Brain microvascular endothelial cell (primary cell): ENCODE results near the gene CXADR.

Source experiments
- DNase-seq: peaks from one replicate; pipeline ENCODE4 v3.0.0-alpha.2; 2020
- H3K27ac ChIP-seq: fragments of 250-450 bp; sonication (Bioruptor Pico); 2 replicates; pipeline ENCODE4 v1.5.1; 2020; ENCODE audit warnings: mild to moderate bottlenecking, moderate library complexity
- H3K27me3 ChIP-seq: fragments of 250-450 bp; sonication (Bioruptor Pico); replicated peaks from 2 replicates; pipeline ENCODE4 v1.5.1; 2020; ENCODE audit warnings: mild to moderate bottlenecking
- H3K36me3 ChIP-seq: fragments of 250-450 bp; sonication (Bioruptor Pico); replicated peaks from 2 replicates; pipeline ENCODE4 v1.5.1; 2020; ENCODE audit warnings: mild to moderate bottlenecking
- H3K4me3 ChIP-seq: 2 replicates; pipeline ENCODE4 v1.5.1; 2011; ENCODE audit warnings: low read depth, mild to moderate bottlenecking, control low read depth, low read length, moderate library complexity
- in situ Hi-C: cut with HindIII; loops from 2 replicates; pipeline ENCODE4 v1.10.0; 2017; ENCODE audit warnings: low sequenced_read_pairs, low pct_ligation_motif_present
- TF ChIP-seq, protein P1 (sequence below): IDR thresholded peaks from 2 replicates; pipeline ENCODE4 v1.5.1; 2011; ENCODE audit warnings: low read depth, mild to moderate bottlenecking, moderate library complexity, low read length, control low read depth, inconsistent platforms; ENCODE audit errors: missing control alignments

The CXADR gene

DNA sequence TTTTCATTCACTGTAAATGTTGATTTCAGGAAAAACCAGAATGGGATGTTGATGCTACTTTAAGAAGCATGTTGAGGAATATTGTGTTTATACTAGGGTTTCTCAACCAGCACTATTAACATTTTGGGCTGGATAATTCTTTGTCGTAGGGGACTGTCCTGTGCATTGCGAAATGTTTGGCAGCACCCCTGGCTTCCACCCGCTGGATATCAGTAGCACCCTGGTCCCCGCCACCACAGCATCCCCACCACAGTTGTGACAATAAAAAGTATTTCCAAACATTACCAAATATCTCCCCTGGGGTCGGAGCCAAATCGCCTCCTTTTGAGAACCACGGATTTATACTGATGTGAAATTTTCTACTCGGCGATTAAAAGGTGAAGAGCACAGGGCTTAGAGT lies 57.9 kb downstream of the CXADR start:
- no peak for DNase-seq
- H3K36me3 ChIP-seq = no peaks in the 10 kb centered on the region
- in situ Hi-C loops = loop anchor here (25.0 kb wide), 1 partner anchor 183 kb away; no protein-coding TSS in a partner anchor

GRCh38 chr21:17572431-17572830 lies 59.6 kb downstream of the CXADR start:
- in situ Hi-C loops = loop anchor here (25.0 kb wide), 1 partner anchor 185 kb away; no protein-coding TSS in a partner anchor
- TF ChIP-seq, protein P1, sequence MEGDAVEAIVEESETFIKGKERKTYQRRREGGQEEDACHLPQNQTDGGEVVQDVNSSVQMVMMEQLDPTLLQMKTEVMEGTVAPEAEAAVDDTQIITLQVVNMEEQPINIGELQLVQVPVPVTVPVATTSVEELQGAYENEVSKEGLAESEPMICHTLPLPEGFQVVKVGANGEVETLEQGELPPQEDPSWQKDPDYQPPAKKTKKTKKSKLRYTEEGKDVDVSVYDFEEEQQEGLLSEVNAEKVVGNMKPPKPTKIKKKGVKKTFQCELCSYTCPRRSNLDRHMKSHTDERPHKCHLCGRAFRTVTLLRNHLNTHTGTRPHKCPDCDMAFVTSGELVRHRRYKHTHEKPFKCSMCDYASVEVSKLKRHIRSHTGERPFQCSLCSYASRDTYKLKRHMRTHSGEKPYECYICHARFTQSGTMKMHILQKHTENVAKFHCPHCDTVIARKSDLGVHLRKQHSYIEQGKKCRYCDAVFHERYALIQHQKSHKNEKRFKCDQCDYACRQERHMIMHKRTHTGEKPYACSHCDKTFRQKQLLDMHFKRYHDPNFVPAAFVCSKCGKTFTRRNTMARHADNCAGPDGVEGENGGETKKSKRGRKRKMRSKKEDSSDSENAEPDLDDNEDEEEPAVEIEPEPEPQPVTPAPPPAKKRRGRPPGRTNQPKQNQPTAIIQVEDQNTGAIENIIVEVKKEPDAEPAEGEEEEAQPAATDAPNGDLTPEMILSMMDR = no peak

More for the DNA sequence above, 57.9 kb downstream of the CXADR start:
- Histone ChIP-seq H3K27ac (no peak overlapping the region), H3K4me3 (no peak overlapping the region), H3K27me3 (no peaks in the 10 kb centered on the region)
- TF ChIP-seq, protein P1 = no peak

DNA sequence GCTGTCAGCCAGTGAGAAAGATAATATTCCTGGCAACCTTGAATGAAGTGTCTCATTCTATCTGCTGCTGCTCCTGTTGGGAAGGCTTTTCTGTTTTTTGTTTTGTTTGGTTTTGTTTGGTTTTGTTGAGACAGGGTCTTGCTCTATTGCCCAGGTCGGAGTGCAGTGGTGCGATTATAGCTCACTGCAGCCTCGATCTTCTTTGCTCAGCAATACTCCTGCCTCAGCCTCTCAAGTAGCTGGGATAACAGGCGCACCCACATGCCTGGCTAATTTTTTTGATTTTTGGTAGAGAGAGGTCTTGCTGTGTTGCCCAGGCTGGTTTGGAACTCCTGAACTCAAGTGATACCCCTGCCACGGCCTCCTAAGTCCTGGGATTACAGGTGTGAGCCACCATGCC lies 62.2 kb downstream of the CXADR start:
- TF ChIP-seq, protein P1 = no peak
- no peaks in the 10 kb centered on the region for H3K36me3 ChIP-seq

More at GRCh38 chr21:17572431-17572830, 59.6 kb downstream of the CXADR start:
- Histone ChIP-seq H3K4me3 (no peak overlapping the region), H3K27ac (no peak overlapping the region), H3K27me3 (no peaks in the 10 kb centered on the region), H3K36me3 (no peaks in the 10 kb centered on the region)
- DNase-seq = no peak

DNA sequence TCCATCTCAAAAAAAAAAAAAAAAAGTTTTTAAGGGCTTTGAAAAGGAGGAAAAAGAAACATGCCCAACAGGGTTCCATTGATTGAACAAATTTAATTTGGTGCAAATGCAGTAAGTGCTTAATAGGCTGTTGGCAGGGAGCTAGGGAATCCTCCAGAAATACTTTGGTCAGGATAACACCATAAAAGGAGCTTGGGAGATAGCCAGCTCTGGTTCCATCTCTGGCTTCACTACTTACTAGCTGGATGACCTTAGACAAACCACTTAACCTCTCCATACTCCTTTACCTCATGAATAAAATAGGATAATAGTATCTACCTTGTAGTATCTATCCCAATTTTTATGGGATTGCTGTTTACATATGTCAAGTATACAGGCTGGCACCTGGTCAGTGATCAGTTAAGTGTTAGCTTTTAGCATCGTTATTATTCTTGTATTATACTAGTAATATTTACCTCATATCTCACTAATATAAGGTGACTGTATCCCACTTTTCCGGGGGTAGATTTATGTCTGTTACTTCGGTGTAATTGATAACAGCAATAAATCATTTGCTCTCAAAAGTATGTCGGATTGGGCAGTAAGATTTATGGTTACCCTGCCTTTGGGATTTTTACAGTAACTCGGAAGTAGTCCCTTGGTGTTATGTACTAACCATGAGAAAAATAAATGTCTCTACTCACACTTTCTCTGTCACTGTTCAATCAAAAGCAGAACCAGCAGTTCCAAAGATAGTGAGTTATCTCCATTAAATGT lies 63.4 kb downstream of the CXADR start:
- Histone ChIP-seq H3K36me3 (no peaks in the 10 kb centered on the region), H3K4me3 (no peak overlapping the region), H3K27me3 (no peaks in the 10 kb centered on the region), H3K27ac (no peak overlapping the region)
- TF ChIP-seq, protein P1 = no peak
- in situ Hi-C loops = no loop called here
- DNase-seq = no peak

More for the DNA sequence above, 62.2 kb downstream of the CXADR start:
- no peak overlapping the region for H3K4me3 ChIP-seq
- no peaks in the 10 kb centered on the region for H3K27me3 ChIP-seq
- no peak for DNase-seq
- in situ Hi-C loops = no loop called here
- no peak overlapping the region for H3K27ac ChIP-seq

- Histone ChIP-seq H3K27ac (no peak overlapping the region), H3K27me3 (no peaks in the 10 kb centered on the region), H3K36me3 (no peaks in the 10 kb centered on the region), H3K4me3 (no peak overlapping the region)
- in situ Hi-C loops = no loop called here
- TF ChIP-seq, protein P1 = no peak
- DNase-seq = no peak
These were observed 64.9 kb downstream of the CXADR start for GRCh38 chr21:17577701-17578100.
